Eye (tissue), 1 donor: ENCODE data around the gene RNF166.
A peak's percentile ranks its signal among the peaks of the same experiment; 100 is the strongest.

Source experiments
- DNase-seq: peaks from one replicate; pipeline ENCODE4 v3.0.0-alpha.2; 2015

The RNF166 gene

DNA sequence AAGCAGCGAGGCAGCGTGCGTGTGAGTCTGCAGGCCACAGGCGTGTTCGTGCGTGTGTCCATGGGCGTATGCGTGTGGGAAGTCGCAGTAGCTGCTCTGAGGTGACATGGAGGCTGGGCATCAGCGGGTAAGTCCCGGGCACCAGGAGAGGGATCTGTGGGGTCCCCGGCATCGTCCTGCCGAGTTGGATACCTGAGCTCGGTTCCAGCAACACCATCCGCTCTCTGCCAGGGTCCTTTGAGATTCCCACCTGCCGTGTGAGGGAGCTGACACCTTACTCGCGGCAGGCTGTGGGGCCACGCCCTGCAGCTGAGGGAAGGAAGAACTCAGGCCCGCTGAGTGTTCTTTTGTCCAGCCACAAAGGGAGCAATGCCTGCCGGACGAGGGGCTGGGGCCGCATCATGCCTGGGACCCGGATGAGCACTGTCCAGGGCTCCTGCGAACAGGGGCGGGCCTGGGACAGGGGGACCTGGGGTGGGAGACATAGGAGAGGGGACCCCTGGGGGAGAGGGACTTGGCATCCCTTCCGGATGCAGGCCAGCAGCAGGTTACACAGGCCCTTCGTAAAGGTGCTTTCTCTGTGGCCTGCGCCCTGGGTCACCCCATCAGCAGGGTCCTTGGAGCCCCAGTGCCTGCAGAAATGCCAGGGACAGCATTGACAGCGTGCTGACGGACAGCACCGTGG is 14.9 kb downstream of the RNF166 start:
- DNase-seq, result no peak

- DNase-seq, result no peak
These were observed 15.7 kb downstream of the RNF166 start for GRCh38 chr16:88690341-88691128.

- peak; percentile 23 for DNase-seq
These were observed 18.0 kb downstream of the RNF166 start for GRCh38 chr16:88688013-88688778.

GRCh38 chr16:88687676-88688012 is 18.6 kb downstream of the RNF166 start:
- DNase-seq, result no peak

DNA sequence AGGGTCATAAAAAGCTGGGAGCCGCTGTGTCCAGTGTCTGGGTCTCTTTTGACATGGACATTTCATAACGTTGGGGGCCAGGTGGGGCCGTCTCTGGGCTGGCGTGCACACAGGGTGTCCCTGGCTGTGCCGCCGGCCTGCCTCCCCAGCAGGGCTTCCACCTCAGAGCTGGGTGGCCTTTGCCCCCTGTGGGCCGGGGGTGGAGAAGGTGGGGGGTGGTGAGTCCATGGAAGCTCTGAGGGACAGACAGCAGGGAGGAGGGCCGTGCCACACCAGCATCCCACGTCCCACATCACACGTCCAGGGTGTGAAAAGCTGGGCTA is 19.0 kb downstream of the RNF166 start:
- no peak for DNase-seq

DNA sequence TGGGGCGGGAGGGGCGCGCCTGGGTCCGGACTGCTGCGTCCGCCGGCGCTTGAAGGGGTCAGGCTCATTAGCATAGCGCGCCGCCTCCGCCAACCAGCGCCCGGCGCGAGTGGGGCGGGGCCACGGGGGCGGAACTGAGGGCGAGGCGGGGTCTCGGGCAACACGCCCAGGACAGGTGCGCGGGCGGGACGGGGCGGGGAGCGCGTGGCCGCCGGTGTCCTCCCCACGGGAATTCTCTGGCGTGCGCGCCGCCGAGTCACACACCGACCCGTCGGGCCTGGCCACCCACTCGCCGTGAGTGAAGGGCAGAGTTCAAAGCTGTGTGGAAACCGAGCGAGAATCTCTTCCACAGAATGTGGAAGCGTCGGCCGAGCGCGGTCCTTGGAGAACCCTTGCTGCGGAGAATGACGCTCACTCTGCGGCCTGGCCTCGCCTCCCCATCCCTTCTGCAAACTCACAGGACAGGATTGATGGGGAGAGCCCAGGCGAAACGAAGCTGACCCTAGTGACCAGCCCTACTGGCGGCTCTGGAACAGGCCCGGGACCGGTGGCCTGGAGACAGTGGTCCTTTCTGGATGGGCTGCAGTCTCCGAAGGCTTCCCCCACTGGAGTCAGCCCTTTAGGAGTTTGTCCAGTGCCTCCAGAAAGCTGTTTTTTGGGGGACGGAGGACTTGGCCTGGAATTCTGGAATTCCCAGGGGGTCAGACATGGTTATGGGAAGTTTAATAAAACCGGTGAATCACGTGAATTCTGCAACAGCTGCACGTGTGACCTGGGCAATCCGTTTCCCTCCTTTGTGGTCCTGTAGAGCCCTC is 19.6 kb downstream of the RNF166 start, which contains the start of gene SNAI3:
Gene SNAI3, minus strand, starts transcription at position 69 of the 815 bp plus-strand sequence. CDS start 101 bp downstream, outside the sequence.
- DNase-seq, result peak; percentile 88

GRCh38 chr16:88686062-88686438 is 20.2 kb downstream of the RNF166 start:
- DNase-seq, result no peak

DNA sequence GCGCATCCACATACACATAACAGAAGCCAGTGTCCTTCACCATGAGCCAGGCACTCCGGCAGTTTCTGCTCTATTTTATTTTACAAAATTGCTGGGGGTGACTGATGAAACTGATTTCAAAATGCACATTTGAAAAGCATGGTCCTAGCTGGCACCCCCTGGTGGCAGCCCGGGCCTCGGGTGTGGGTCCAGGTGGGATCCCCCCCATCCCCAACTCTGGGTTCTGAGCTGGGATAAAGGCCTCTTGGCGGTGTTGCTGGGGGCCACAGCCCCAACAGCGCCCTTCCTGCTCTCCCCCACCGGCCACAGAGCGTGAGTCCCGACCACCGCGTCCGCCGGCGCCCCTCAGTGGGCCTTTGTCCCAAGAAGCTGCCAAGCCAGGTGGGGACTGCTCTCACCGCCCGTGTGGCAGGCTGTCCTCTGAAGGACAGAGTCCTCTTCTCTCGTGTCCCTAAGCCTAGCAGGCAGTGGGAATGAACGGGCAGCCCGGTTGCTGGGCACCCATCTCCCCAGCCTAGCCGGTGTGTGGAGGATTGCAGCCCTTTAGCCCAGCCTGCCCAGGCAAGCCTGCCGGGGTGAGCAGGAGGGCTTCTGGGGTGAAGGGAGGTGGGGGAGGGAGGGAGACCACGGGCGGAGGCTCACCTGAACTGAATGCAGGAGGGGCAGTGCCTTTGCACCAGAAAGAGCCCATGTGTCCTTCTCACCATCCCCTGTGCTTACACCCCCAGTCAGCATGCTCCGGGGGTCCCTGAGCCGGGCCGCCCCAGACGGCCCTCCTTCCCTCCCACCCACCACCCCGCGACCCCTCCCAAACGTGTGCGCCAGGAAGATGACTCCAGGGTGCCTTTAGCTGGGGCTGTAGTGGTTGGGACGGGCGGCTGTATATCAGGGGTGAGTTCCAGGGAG is 20.8 kb downstream of the RNF166 start:
- peak; percentile 32 for DNase-seq

GRCh38 chr16:88684569-88685155 is 21.5 kb downstream of the RNF166 start:
- DNase-seq, result no peak

DNA sequence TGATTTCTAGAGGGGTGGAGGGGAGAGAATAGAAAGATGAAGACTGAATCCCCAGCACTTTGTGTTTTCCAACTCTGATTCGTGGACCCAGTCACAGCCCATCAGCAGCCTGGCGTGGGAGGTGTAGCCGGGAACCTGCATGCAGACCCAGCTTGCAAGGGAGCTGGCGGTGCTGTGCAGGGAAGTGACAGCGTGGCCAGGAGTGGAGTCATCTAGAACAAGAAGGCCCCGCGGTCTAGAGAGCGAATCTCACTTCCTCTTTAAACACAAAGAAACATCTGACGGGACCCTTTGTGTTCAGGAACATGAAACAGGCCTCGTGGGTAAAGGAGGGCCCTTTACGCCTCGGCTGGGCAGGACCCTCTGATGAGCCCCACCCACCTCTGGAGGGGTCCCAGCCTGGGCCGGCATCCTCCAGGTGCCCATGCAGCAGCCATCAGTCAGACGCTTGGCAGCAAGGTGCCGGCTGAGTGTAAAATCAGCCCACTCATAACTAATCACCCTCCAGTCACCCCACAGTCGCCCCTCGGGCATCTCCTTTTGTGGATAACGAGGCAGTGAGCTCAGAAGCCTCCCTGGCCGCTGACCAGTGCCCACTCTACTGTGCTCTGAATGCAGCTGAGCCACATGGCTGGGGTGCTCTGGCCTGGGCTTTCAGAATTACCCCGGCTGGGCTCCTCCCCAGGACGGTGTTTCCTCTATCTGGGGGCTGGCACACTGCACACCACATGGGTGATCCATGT is 24.3 kb downstream of the RNF166 start:
- peak; percentile 27 for DNase-seq

DNA sequence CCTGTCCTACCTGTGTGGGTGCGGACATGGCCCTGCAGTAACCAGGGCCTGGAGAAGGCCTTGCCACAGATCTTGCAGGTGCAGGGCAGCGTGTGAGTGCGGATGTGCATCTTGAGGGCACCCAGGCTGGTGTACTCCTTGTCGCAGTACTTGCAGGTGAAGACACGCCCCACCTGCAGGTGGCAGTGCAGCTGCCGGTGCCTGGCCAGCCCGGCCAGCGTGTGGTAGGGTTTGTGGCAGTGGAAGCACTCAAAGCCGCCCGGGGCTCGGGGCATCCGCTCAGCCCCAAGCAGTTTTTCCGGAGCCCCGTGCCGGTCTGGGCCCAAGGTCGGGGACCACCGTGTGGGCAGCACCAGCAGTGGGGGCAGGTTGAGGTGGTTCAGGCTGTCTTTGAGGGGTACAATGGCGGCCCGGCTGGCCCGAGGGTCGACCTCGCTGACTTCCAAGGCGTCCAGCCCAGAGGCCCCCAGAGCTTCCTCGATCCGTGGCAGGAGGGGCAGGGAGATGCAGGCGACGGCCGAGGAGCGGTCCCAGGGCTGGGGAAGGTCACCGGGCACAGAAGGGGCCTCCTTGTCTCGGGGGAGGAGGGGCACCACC is 25.0 kb downstream of the RNF166 start:
- no peak for DNase-seq

DNA sequence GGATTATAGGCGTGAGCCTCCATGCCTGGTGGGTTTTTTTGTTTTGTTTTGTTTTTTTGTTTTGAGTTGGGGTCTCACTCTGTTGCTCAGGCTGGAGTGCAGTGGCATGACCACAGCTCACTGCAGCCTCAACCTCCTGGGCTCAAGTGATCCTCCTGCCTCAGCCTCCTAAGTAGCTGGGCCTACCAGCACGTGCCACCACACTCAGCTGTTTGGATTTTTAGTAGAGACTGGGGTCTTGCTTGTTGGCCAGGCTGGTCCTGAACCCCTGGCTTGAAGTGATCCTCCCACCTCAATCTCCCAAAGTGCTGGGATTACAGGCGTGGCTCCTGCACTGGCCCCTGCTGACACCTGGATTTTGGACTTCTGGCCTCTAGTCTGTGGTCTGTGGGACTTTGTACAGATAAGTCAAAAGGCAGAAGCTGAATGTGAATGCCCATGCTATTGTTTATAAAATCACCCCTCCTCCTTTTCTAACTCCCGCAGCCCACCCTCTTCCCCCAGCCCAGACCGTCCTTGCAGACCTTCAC is 25.6 kb downstream of the RNF166 start:
- no peak for DNase-seq

- no peak for DNase-seq
These were observed 27.8 kb downstream of the RNF166 start for GRCh38 chr16:88678224-88678979.

DNA sequence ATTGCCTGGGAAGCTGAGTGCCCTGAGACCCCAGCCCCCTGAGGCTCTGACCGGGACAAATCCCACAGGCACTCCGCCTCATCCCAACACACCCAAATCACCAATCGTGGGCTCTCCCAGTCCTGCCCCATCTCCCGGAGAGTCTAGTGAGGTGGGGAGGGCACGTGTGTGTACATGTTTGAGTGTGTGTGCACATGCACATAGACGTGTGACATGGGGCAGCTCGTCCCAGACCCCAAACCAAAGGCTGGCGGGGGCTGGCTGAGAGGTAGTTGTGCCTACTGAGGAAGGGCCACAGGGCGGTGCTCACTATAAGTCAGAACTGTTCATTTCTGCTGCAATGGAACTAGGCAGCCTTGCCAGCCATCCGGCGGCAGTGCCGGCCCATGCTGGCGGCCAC is 28.5 kb downstream of the RNF166 start:
- DNase-seq, result no peak

DNA sequence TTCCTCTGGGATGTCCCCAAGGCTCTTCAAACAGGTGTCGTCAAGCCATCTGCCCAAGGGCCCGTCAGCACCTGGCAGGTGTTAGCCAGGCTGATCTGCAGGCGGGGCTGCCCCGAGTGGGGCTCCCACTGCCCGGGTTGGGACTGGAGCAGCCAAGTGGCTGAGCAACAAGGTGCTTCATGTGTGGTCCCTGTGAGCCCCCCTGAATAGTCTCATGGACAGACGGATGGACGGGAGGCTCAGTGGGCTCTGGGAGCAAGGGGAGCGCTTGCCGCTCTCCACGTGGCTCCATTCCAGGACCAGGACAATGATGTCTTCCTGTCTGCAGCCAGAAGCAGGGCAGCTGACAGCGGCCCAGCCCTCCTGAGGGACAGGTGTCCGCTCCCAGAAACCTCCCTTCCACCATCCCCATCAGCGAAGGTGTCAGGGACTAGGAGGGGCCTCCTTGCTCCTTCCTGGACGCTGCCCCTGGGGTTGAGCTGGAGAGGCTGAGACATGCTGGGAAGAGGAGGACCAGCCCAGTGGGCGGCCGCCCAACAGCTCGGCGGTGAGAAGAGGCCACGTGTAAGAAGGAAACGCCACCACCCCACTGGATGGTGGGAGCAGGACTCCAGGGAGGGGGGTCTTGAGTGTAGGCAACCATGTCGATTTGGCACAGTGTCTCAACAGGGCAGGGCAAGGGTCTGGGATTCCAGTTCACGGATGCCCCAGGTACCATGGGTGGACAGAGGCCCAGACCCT is 29.5 kb downstream of the RNF166 start:
- no peak for DNase-seq

DNA sequence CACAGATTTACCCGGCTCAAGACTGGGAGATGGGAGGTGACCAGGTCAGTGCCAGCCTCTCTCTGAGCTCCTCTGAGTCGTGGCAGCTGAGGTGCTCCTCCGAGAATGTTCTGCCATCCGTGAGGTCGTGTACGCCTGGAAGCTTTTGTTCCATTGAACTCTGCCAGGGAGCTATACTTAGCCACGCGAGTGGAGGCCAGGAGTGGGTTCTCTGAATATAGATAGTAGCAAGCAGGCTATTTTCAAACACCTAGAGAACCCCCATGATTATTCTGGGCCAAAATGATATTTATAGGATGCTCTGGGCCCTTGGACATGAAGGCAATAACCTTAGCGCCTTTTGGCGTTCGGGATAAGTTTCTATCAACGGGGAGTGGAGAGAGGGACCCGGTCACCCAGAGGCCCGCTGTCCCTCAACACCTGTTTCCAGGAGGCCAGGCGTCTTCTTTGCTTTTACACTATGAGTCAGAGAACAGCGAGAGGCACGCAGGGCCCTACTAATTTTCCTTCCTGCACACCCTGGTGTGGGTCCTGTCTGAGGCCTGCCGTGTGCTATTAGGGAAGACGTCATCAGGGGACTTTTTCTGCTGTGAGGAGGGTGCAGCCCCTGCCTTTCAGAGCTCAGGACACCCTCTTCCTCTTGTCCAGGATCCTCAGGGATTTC is 32.4 kb downstream of the RNF166 start:
- DNase-seq, result no peak

DNA sequence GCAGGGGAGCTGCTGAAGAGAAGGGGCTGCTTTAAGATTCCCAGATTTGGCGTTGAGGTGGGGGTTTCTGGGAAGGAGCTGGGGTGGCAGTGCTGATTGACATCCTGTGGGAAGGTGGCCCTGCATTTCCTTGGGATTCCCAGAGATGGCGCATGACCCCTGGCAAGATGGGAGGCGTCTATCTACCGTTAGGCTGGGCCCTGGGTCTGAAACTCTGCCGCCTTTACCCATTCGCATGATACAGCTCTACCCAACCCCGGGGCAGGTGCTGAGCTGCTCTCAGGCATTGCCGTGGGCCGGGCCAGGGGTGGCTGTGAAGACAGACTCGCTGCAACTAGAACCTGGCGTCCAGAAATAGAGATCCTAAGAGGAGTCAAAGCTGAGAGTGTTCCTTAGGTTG is 33.4 kb downstream of the RNF166 start:
- DNase-seq, result no peak

- DNase-seq, result no peak
These were observed 34.4 kb downstream of the RNF166 start for GRCh38 chr16:88671806-88672205.
